Epithelial cell of esophagus (primary cell): ENCODE results near the gene NPPB.
A peak's percentile ranks its signal among the peaks of the same experiment; 100 is the strongest.

ENCODE experiments used
- DNase-seq: peaks from one replicate; pipeline ENCODE4 v3.0.0; 2010; ENCODE audit warnings: low read depth
- H3K4me3 ChIP-seq: 2 replicates; pipeline ENCODE4 v1.5.1; 2011; ENCODE audit warnings: mild to moderate bottlenecking, low read length, control low read depth
- TF ChIP-seq, protein P1 (sequence below): IDR thresholded peaks from 2 replicates; pipeline ENCODE4 v1.5.1; 2011; ENCODE audit warnings: low read depth, mild to moderate bottlenecking, low read length, control low read depth, inconsistent platforms; ENCODE audit not compliant: insufficient read depth; ENCODE audit errors: missing control alignments

NPPB gene

DNA sequence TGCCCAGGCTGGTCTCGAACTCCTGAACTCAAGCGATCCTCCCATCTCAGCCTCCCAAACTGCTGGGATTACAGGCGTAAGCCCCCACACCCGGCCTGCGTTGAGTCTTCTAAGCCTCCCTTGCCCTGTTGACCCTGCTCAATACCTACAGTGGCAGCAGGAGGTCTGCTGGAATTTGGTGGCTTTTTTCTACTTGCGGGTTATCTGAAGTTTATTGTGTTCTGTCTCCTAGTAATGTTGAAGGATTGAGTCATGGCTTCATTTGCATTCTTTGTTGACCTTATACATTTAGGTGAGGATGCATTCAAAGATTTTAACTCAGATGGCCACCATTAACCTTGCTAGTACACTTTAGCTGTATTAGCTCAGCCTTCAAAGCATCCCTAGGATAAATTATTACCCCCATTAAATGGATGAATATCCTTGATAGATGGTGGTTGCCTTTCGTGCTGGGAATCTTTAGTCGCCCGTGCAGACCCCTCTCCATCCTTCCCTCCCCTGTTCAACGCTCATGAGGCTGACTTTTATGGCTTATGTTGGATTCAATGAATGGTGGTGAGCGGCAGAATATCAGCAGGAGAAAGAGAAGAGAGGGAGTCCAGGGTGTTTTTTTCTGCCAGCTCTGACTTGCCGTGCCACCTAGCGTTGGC is 9.7 kb upstream of the NPPB start:
- TF ChIP-seq, protein P1, sequence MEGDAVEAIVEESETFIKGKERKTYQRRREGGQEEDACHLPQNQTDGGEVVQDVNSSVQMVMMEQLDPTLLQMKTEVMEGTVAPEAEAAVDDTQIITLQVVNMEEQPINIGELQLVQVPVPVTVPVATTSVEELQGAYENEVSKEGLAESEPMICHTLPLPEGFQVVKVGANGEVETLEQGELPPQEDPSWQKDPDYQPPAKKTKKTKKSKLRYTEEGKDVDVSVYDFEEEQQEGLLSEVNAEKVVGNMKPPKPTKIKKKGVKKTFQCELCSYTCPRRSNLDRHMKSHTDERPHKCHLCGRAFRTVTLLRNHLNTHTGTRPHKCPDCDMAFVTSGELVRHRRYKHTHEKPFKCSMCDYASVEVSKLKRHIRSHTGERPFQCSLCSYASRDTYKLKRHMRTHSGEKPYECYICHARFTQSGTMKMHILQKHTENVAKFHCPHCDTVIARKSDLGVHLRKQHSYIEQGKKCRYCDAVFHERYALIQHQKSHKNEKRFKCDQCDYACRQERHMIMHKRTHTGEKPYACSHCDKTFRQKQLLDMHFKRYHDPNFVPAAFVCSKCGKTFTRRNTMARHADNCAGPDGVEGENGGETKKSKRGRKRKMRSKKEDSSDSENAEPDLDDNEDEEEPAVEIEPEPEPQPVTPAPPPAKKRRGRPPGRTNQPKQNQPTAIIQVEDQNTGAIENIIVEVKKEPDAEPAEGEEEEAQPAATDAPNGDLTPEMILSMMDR = no peak
- no peak for DNase-seq
- H3K4me3 ChIP-seq = no peak overlapping the region

DNA sequence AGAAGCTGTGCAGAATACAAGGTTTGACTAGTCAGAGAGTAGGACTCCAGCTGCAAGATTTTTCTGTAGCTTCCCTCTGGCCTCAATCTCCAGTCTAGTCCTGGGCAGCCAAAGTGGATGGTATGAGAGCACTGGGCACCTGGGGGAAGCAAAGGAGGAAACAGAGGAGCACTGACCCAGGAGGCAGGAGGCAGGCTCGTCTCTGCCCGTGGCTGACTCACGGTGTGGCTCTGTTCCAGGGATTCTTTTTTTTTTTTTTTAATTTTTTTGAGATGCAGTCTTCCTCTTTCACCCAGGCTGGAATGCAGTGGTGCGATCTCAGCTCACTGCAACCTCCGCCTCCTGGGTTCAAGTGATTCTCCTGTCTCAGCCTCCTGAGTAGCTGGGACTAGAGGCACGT is 4.1 kb upstream of the NPPB start:
- no peak overlapping the region for H3K4me3 ChIP-seq
- TF ChIP-seq, protein P1 = no peak
- peak; percentile 49 for DNase-seq

DNA sequence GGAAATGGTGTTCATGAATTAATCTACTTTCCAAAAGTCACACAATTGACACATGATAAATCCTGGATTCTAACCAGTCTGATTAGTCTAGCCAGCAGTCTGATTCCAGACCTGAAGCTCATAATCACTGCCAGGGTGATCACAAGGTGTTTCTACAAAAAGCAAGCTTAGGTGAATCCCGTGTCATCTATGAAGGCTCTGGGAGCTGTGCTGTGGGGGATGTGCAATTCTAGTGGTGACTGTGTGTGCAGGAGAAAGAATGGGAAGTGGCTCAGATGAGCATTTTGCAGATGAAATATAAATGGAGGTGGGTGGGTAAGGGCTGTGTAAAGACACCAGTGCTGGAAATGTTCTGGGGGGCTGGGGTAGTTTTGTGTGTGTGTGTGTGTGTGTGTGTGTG is 1.8 kb upstream of the NPPB start:
- no peak overlapping the region for H3K4me3 ChIP-seq
- DNase-seq = no peak
- TF ChIP-seq, protein P1 = no peak

DNA sequence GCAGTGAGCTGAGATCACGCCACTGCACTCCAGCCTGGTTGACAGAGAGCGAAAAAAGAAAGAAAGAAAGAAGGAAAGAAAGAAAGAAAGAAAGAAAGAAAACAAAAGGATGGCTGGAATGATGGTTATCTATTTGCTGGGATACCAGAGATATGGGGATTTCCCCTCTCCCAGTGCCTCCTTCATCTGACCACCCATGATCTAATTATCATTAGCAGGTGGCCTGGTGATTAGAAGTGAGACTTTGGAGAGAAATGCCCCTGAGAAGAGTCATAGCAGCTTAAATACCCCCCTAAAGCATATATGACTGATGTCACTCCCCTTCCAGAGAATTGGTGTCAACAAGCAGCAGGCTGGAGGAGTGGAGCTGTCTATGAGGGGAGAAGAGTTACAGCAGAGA is 1.3 kb upstream of the NPPB start:
- no peak for DNase-seq
- TF ChIP-seq, protein P1 = no peak
- no peak overlapping the region for H3K4me3 ChIP-seq

DNA sequence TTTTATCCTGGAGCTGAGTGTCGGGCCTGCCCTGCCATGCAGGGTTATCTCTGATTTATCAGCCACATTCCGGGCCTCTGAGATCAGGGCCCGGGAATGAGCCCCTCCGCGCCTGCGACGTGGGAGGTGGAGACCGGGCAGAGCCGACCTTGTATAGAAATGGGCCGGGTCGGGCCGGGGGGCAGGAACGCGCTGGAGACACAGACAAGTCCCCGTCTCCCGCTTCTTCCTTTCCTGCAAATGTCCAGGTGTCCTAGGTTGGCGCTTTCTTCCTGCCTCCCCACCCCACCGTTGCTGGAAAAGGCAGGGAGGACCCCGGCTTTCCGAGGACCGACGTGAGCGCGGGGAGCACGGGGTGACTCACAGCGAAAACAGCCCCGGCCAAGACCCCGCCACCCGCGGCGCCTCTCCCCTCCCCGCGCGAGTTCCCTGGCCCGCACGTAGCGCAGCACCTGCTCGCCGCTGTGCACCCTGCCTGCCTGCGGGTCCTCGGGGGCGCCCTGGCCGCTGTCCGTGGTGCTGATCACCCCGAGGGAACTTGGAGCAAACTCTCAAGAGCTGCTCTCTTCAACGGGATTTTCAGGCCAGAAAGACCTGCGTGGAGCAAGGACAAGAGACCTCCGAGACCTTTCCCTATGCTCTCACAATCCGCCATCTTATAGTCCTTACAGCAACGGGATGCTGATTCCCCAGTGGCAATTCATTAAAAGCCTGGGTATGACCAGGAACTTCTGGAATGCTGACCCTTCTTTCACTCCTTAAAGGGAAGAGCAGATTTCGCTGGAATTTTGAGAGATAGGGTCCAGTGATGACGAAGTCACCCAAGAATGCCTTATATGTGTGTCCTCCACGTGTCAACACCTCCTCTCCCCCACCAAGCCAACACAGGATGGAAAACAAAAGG is 475 bp upstream of the NPPB start:
- DNase-seq = peak; percentile 58
- no peak overlapping the region for H3K4me3 ChIP-seq
- TF ChIP-seq, protein P1 = peak; percentile 10

DNA sequence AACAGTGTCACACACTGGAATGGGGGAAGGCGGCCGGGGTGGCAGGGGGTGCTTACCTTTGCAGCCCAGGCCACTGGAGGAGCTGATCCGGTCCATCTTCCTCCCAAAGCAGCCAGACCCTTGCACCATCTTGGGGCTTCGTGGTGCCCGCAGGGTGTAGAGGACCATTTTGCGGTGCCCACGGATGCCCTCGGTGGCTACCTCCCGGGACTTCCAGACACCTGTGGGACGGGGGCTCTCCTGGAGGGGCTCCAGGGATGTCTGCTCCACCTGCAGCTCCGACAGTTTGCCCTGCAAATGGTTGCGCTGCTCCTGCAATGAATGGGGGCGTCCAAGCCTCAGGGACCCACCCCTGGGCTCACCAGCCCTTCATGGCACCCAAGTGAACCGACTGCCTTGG is 587 bp downstream of the NPPB start:
- no peak for DNase-seq
- TF ChIP-seq, protein P1 = no peak
- H3K4me3 ChIP-seq = no peak overlapping the region
